HG03108 (cell line): ENCODE data around the gene RBM34.
"Not testable (repeated sequence)": the region's sequence is repeated elsewhere in the genome, so short reads cannot be mapped to it uniquely, and the experiment has no call there.

Experiments used
- ATAC-seq: cut with Tn5 transposase; IDR thresholded peaks from one replicate; pipeline ENCODE4 v1.9.1; 2021; ENCODE audit warnings: moderate library complexity; ENCODE audit not compliant: unreplicated experiment

Gene RBM34

DNA sequence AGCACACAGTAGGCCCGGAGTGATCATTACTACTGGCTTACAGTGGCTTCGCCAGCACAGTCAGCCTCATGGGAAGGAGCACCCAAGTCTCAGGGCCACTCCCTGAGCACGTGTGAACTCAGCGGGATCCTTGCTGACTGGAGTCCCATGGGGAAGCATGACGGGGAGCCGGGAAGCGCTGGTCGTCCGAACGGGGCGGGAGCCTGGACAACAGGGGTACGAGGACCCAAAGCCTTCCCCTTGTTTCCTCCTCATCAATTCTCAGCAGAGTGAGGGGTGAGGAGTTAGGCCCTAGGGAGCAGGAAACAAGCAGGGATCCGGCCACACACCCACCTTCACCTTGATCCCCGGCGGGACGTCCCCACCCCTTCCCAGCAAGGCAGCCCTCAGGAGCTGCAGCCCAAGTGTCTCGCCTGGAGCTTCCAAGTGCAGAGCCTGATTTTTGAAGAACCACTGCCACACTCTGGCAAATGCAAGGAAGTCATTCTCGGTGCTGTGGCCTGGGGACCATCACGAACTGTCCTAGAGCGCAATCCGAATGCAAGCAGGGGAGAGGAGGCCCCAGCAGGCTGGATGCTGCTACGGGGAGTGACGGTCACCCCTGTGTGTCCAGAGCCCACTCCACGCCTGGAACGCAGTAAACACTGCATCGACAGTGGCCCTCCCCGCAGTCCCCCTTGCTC is 67.9 kb downstream of the RBM34 start:
- no peak for ATAC-seq

DNA sequence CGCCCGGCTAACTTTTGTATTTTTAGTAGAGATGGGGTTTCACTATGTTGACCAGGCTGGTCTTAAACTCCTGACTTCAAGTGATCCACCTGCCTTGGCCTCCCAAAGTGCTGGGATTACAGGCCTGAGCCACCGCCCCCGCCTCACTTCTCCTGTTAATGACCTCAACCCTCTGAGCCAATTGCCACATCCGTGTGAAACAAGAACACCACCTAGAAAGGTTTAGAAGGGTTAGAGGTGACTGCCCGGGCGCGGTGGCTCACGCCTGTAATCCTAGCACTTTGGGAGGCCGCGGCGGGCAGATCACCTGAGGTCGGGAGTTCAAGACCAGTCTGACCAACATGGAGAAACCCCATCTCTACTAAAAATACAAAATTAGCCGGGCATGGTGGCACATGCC is 68.6 kb downstream of the RBM34 start:
- ATAC-seq = not testable (repeated sequence)

- not testable (repeated sequence) for ATAC-seq
Measured at GRCh38 chr1:235092045-235092406, 69.0 kb downstream of the RBM34 start.

DNA sequence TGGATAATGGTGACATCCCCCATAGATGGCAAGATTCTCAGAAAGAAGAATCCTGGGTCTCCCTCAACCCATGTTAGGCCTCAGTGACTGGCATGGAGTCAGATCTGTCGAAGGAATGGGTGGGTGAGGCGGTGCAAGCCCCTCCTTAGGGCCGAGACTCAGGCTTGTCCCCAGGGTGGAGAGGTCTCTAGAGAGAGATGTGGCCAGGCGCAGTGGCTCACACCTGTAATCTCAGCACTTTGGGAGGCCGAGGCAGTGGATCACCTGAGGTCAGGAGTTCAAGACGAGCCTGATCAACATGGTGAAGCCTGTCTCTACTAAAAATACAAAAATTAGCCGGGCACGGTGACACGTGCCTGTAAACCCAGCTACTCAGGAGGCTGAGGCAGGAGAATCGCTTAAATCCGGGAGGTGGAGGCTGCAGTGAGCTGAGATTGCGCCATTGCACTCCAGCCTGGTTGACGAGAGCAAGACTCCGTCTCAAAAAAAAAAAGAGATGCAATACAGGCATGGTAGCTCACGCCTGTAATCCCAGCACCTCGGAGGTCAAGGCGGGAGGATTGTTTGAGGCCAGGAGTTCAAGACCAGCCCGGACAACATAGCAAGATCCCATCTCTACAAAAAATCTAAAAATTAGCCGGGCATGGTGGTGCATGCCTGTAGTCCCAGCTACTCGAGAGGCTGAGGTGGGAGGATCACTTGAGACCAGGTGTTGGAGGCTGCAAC is 69.6 kb downstream of the RBM34 start:
- not testable (repeated sequence) for ATAC-seq

- no peak for ATAC-seq
Measured at GRCh38 chr1:235090406-235091069, 70.5 kb downstream of the RBM34 start.

DNA sequence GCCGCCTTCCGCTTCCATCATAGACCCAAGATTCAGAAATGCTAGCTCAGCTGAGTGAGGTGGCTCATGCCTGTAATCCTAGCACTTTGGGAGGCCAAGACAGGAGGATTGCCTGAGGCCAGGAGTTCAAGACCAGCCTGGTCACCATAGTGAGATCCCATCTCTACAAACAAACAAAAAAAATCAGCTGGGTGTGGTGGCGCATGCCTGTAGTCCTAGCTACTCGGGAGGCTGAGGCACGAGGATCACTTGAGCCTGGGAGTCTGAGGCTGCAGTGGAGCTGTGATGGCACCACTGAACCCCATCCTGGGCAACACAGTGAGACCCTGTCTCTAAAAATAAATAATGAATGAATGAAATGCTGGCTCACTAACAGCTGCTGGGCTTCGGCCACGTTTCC is 72.1 kb downstream of the RBM34 start:
- ATAC-seq = no peak

DNA sequence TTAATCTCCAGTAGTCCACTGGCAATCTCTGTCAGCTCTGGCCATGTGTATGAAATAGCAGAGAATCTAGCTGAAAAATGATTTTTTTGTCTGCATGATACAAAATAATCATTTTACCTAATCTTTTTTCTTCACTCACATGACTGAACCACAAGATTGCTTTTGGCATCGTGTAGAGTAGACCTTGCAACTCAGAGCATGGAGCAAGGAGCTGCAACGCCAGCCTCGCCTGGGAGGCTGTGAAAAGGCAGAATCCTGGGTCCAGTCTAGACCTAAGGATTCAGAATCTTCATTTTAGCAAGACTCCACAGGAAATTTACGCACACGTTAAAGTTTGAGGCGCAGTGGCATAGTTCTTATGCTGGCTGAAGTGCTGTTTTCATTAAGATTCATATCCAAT is 72.6 kb downstream of the RBM34 start:
- ATAC-seq = no peak

- no peak for ATAC-seq
Measured at GRCh38 chr1:235087906-235088305, 73.1 kb downstream of the RBM34 start.

- ATAC-seq = not testable (repeated sequence)
Measured at GRCh38 chr1:235085411-235086117, 75.5 kb downstream of the RBM34 start.
